Progenitor cell of endocrine pancreas (in vitro differentiated cells): Measurements from ENCODE around the gene MEOX1. TPM values are rescaled to one million over a fixed set of nuclear protein-coding genes. Genes with fewer than 3 reads are reported as not detected.

Experiments used
- DNase-seq: peaks from one replicate; pipeline ENCODE4 v3.0.0; 2021; ENCODE audit warnings: low spot score; ENCODE audit not compliant: unreplicated experiment
- H3K27ac Mint-ChIP-seq: 2 replicates; pipeline ENCODE4 v1.8.0; 2021; ENCODE audit warnings: mild to moderate bottlenecking, moderate library complexity, mixed read lengths
- H3K27me3 Mint-ChIP-seq: 2 replicates; pipeline ENCODE4 v1.8.0; 2021; ENCODE audit warnings: mixed read lengths
- H3K36me3 Mint-ChIP-seq: 2 replicates; pipeline ENCODE4 v1.8.0; 2022; ENCODE audit warnings: mixed read lengths; ENCODE audit not compliant: insufficient read depth
- H3K4me1 Mint-ChIP-seq: 2 replicates; pipeline ENCODE4 v1.8.0; 2021; ENCODE audit warnings: low read depth, mixed read lengths
- H3K4me3 Mint-ChIP-seq: 2 replicates; pipeline ENCODE4 v1.8.0; 2021; ENCODE audit warnings: low read depth, mild to moderate bottlenecking, moderate library complexity, mixed read lengths
- H3K9me3 Mint-ChIP-seq: 2 replicates; pipeline ENCODE4 v1.8.0; 2021; ENCODE audit warnings: low read depth, mixed read lengths
- CTCF ChIP-seq: fragments of 200-600 bp; sonication (generic); IDR thresholded peaks from one replicate; pipeline ENCODE4 v1.5.0; 2021; ENCODE audit warnings: antibody characterized with exemption, mild to moderate bottlenecking; ENCODE audit not compliant: unreplicated experiment
- total RNA-seq: library from RNA; stranded (reverse); gene quantifications from 2 replicates; pipeline ENCODE4 v1.2.1, GENCODE V29; 2021

Gene MEOX1
- total RNA-seq, 1 donor from 2014 or later, result 1.2 TPM

GRCh38 chr17:43636426-43636825, 25.3 kb downstream of the MEOX1 start:
- DNase-seq, result no peak
- no peaks in the 10 kb centered on the region for H3K9me3 Mint-ChIP-seq
- H3K36me3 Mint-ChIP-seq, result no peaks in the 10 kb centered on the region
- H3K4me3 Mint-ChIP-seq, result no peak overlapping the region
- no peak overlapping the region for H3K27ac Mint-ChIP-seq
- TF ChIP-seq CTCF, result no peak
- peaks cover 24% of the 10 kb centered on the region for H3K4me1 Mint-ChIP-seq
- peaks cover 7% of the 10 kb centered on the region for H3K27me3 Mint-ChIP-seq

GRCh38 chr17:43634591-43635125, 27.1 kb downstream of the MEOX1 start:
- no peak for DNase-seq
- H3K9me3 Mint-ChIP-seq, result no peaks in the 10 kb centered on the region
- H3K36me3 Mint-ChIP-seq, result no peaks in the 10 kb centered on the region
- H3K4me3 Mint-ChIP-seq, result no peak overlapping the region
- peaks cover 16% of the 10 kb centered on the region for H3K4me1 Mint-ChIP-seq
- no peak for TF ChIP-seq CTCF
- no peak overlapping the region for H3K27ac Mint-ChIP-seq
- H3K27me3 Mint-ChIP-seq, result peaks cover 7% of the 10 kb centered on the region

- no peaks in the 10 kb centered on the region for H3K36me3 Mint-ChIP-seq
- H3K27me3 Mint-ChIP-seq, result peaks cover 1% of the 10 kb centered on the region
- H3K4me3 Mint-ChIP-seq, result no peak overlapping the region
- no peak for TF ChIP-seq CTCF
- H3K4me1 Mint-ChIP-seq, result peaks cover 20% of the 10 kb centered on the region
- no peak for DNase-seq
- no peaks in the 10 kb centered on the region for H3K9me3 Mint-ChIP-seq
- no peak overlapping the region for H3K27ac Mint-ChIP-seq
Observed at GRCh38 chr17:43632221-43632620, 29.5 kb downstream of the MEOX1 start.

GRCh38 chr17:43631429-43631828, 30.3 kb downstream of the MEOX1 start:
- Mint-ChIP-seq H3K27me3 (no peaks in the 10 kb centered on the region), H3K36me3 (no peaks in the 10 kb centered on the region), H3K27ac (no peak overlapping the region), H3K4me1 (peaks cover 20% of the 10 kb centered on the region), H3K9me3 (no peaks in the 10 kb centered on the region), H3K4me3 (no peak overlapping the region)
- no peak for TF ChIP-seq CTCF
- no peak for DNase-seq

- Mint-ChIP-seq H3K36me3 (no peaks in the 10 kb centered on the region), H3K4me3 (no peak overlapping the region), H3K27ac (no peak overlapping the region), H3K9me3 (no peaks in the 10 kb centered on the region), H3K4me1 (peaks cover 12% of the 10 kb centered on the region), H3K27me3 (no peaks in the 10 kb centered on the region)
- no peak for DNase-seq
- no peak for TF ChIP-seq CTCF
Observed at GRCh38 chr17:43628089-43628650, 33.6 kb downstream of the MEOX1 start.
